C4-2B (cell line): ENCODE data around the gene TNNT1.
A peak's percentile ranks its signal among the peaks of the same experiment; 100 is the strongest.

Experiments
- CTCF ChIP-seq: fragments of 450-650 bp; conservative IDR thresholded peaks from 2 replicates; pipeline ENCODE4 v1.5.1; 2017; ENCODE audit warnings: mild to moderate bottlenecking
- ZFX ChIP-seq: fragments of 450-650 bp; IDR thresholded peaks from 2 replicates; pipeline ENCODE4 v1.6.1; 2017

DNA sequence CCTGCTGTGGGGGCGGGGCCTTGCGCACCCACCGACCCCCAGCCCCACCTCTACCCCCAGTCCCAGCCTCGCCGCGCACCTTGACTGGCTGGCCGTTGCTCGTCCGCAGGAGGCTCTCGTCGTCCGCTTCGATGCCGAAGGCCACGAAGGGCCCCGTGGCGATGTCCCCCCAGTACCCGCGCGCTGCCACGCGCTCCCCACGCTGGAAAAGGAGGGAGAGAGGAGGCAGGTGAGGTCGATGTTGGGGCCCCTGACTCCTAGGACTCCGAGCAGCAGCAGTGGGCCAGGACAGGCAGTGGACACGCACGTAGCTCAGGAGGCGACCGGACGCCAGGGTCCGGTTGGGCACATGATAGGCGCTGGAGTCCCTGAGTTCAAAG is 12.0 kb upstream of the TNNT1 start:
- peak; percentile 24; the same call in 1 of the 2 replicates for TF ChIP-seq CTCF
- no peak for TF ChIP-seq ZFX
